Sigmoid colon (tissue), 4 donors: ENCODE data around the gene RGS8.

ENCODE experiments used
- EP300 ChIP-seq, 4 donors: sonication (generic); formaldehyde crosslinking; IDR thresholded peaks; one replicate each; pipeline ENCODE4 v1.6.1; 2017; ENCODE audit warnings: antibody characterized with exemption in 4 of 4
- POLR2A ChIP-seq, 2 donors: fragments of 450-650 bp; IDR thresholded peaks; one replicate each; pipeline ENCODE4 v1.6.1; 2016; ENCODE audit warnings: antibody characterized with exemption in 2 of 2, mild to moderate bottlenecking in 2 of 2, moderate library complexity in 2 of 2
- POLR2AphosphoS5 ChIP-seq, 4 donors: sonication (generic); formaldehyde crosslinking; IDR thresholded peaks; one replicate each; pipeline ENCODE4 v1.6.1; 2017; ENCODE audit warnings: antibody characterized with exemption in 4 of 4
- TF ChIP-seq, protein P1 (sequence below), 4 experiments: fragments of 450-650 bp in 3 of 4; fragments of 200-600 bp in 1 of 4; IDR thresholded peaks; one replicate each; pipeline ENCODE4 v1.5.1; 2016 to 2019; ENCODE audit warnings: antibody characterized with exemption in 4 of 4, mild to moderate bottlenecking in 3 of 4, moderate library complexity in 2 of 4

DNA sequence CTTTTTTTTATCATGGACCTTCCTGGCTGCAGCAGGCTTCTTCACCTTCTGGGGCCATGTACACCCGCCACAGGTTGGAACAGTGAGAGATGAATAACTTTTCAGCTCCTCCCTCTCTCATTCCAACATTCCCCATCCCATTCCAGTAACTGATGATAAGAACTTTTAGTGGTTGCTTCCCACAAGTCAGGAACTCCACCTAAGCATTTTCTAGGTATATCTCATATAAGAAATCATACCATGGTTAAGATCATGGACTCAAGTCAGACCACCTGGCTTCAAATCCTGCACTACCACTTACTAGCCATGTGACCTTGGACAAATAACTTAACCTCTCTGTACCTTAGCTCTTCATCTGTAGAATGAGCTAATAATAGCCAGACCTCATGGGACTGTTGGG lies 42.5 kb upstream of the RGS8 start:
- TF ChIP-seq, protein P1, sequence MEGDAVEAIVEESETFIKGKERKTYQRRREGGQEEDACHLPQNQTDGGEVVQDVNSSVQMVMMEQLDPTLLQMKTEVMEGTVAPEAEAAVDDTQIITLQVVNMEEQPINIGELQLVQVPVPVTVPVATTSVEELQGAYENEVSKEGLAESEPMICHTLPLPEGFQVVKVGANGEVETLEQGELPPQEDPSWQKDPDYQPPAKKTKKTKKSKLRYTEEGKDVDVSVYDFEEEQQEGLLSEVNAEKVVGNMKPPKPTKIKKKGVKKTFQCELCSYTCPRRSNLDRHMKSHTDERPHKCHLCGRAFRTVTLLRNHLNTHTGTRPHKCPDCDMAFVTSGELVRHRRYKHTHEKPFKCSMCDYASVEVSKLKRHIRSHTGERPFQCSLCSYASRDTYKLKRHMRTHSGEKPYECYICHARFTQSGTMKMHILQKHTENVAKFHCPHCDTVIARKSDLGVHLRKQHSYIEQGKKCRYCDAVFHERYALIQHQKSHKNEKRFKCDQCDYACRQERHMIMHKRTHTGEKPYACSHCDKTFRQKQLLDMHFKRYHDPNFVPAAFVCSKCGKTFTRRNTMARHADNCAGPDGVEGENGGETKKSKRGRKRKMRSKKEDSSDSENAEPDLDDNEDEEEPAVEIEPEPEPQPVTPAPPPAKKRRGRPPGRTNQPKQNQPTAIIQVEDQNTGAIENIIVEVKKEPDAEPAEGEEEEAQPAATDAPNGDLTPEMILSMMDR (IDR thresholded peaks at IDR 0.05): no peak
- TF ChIP-seq POLR2AphosphoS5 (IDR thresholded peaks at IDR 0.05) (no peak), EP300 (IDR thresholded peaks at IDR 0.05) (no peak), POLR2A (IDR thresholded peaks at IDR 0.05) (no peak)
